Measurements from ENCODE around the gene SF1. TPM values are rescaled to one million over a fixed set of nuclear protein-coding genes. Genes with fewer than 3 reads are reported as not detected.

The SF1 gene
- total RNA-seq, 2 donors from 2014 or later, result 150 to 470 TPM

DNA sequence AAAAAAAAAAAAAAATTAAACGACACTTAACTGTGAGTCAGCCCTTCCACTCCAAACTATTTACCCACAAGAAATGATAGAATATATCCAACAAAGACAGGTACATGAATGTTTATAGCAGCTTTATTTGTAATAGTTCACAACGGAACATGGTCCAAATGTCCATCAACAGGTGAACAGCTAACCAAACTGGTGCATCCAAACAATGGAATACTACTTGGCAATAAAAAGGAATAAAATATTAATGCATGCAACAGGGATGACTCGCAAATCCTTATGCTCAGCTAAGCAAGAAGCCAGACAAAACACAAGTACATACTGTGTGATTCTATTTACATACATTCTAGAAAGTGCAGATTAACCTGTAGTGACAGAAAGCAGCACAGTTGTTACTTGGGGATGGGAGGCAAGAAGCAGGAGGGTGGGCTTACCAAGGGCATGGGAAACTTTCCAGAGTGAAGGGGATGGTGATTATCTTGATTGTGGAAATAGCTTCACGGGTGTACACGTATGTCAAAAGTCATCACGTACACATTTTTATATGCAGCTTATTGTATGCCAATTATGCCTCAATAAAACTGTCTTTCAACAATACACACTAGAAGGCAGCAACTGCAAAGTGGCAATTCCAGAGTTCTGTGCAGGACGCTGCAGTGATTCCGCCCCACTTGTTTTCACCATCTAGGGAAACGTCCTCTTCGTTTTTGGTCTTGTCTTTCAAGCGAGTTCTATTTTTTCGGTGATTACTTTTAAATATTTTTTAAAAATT lies 6.7 kb upstream of the SF1 start:
- DNase-seq (no peak), ATAC-seq (no peak)
- Histone ChIP-seq H3K9me3 (no peaks in the 10 kb centered on the region), H3K27me3 (no peaks in the 10 kb centered on the region), H3K4me1 (peaks cover 5% of the 10 kb centered on the region), H3K27ac (no peak overlapping the region), H3K36me3 (replicated peaks in 1 of 2; ENCODE audit: insufficient read depth in 1 of 2, low read depth in 2 of 2) (no peaks in the 10 kb centered on the region), H3K4me3 (no peak overlapping the region)
- 82 to 85% methylated on average over 12 of the region's 12 CpGs for WGBS, 2 donors
- TF ChIP-seq, protein P1, sequence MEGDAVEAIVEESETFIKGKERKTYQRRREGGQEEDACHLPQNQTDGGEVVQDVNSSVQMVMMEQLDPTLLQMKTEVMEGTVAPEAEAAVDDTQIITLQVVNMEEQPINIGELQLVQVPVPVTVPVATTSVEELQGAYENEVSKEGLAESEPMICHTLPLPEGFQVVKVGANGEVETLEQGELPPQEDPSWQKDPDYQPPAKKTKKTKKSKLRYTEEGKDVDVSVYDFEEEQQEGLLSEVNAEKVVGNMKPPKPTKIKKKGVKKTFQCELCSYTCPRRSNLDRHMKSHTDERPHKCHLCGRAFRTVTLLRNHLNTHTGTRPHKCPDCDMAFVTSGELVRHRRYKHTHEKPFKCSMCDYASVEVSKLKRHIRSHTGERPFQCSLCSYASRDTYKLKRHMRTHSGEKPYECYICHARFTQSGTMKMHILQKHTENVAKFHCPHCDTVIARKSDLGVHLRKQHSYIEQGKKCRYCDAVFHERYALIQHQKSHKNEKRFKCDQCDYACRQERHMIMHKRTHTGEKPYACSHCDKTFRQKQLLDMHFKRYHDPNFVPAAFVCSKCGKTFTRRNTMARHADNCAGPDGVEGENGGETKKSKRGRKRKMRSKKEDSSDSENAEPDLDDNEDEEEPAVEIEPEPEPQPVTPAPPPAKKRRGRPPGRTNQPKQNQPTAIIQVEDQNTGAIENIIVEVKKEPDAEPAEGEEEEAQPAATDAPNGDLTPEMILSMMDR (IDR thresholded peaks at IDR 0.05), result no peak
- TF ChIP-seq POLR2A (IDR thresholded peaks at IDR 0.05), result no peak
- intact Hi-C loops (cut with DNase I), result no loop called here

DNA sequence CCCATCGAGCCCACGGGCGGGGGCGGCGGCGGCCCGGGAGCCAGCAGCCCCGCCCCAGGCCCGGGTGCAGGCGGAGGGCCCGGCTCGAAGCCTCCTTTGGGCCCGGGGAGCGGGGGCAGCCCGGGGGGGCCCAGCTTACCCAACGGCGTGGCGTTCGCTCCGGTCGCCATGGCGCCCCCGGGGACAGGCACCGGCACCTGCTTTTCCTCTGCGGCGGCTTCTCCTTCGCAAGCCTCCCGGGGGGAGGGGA lies 194 bp downstream of the SF1 start:
- Histone ChIP-seq H3K27ac (peak overlapping the region; percentile 96 to 100 (median 98)), H3K27me3 (no peaks in the 10 kb centered on the region), H3K9me3 (no peaks in the 10 kb centered on the region), H3K4me3 (peak overlapping the region; percentile 80 to 91), H3K4me1 (peaks cover 39% of the 10 kb centered on the region), H3K36me3 (replicated peaks in 1 of 2; ENCODE audit: insufficient read depth in 1 of 2, low read depth in 2 of 2) (peaks cover 10 to 14% of the 10 kb centered on the region in 2 donors)
- ATAC-seq (peak; percentile 0), DNase-seq (no peak)
- no peak for TF ChIP-seq POLR2A (IDR thresholded peaks at IDR 0.05)
- TF ChIP-seq, protein P1 (IDR thresholded peaks at IDR 0.05), result no peak
- intact Hi-C loops (cut with DNase I), result no loop called here
- WGBS, 2 donors, result 0% methylated on average over 11 of the region's 28 CpGs; no CpG with 5 or more reads in 1 of the 2 donors

DNA sequence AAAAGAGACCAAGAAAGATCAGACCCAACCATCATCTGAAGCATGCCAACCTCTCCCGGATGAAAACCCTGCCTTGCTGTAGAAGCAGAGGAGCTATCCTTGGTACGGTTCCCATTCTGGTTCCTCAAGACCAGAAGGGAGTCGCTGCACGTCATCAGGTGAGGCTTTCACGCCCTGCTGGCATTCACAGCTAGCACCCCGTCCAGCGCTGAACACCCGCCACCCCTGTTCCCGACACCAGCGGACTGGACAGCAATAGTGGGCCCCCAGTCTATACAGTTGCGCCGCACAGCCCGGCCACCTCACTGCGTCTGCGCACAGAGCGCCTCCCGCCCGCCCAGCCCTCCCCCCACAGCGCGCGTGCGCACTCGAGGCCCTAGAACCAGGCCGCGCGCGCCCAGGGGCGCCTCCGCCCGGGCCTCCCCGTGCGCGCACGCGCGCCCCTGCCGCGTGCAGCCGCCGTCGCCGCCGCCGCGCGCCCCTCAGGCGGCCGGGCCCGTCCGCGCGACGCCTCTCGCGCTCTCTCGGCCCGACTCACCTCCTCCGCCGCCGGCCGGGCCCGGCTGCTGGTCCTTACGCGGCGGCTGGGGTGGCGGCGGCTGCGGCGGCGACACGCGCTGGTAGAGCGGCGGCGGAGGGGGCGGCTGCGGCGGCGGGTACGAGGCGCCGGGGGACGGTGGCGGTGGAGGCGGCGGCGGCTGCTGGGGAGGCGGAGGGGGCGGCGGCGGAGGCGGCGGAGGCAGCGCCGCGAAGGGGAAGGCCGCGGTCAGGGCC lies 706 bp downstream of the SF1 start:
- TF ChIP-seq, protein P1 (IDR thresholded peaks at IDR 0.05), result no peak
- TF ChIP-seq POLR2A (IDR thresholded peaks at IDR 0.05), result peak in 2 of 3 donors; percentile 40
- no peaks in the 10 kb centered on the region for H3K27me3 ChIP-seq
- no peaks in the 10 kb centered on the region for H3K9me3 ChIP-seq
- WGBS, 2 donors, result 0% methylated on average over 1 to 60 of the region's 98 CpGs
- H3K27ac ChIP-seq, result peak overlapping the region; percentile 96 to 100 (median 98)
- intact Hi-C loops (cut with DNase I), result no loop called here
- DNase-seq (peak; percentile 83 to 87 (median 86)), ATAC-seq (peak; percentile 57)
- H3K36me3 ChIP-seq (replicated peaks in 1 of 2; ENCODE audit: insufficient read depth in 1 of 2, low read depth in 2 of 2), result peaks cover 14 to 15% of the 10 kb centered on the region in 2 donors
- peak overlapping the region; percentile 62 to 91 for H3K4me3 ChIP-seq
- peaks cover 42% of the 10 kb centered on the region for H3K4me1 ChIP-seq

DNA sequence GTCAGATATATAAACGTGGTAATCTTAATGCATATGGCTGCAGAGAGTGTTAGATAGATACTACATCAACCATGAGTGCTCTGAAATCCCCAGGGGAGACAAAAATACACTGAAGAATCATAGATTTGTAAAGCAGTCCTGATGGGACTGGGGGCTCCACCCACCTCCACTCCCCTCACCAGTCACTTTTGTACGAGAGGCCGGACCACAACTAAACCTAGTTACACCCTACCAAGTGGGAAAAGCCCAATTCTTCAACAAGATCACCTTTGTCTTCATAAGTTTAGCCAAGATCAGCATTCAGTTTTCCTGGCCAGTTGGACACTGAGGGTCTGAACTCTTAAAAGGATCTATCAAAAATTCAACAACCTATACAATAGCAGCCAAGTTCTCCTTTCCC lies 1.5 kb downstream of the SF1 start:
- peaks cover 49% of the 10 kb centered on the region for H3K4me1 ChIP-seq
- H3K36me3 ChIP-seq (replicated peaks in 1 of 2; ENCODE audit: insufficient read depth in 1 of 2, low read depth in 2 of 2), result peaks cover 14 to 15% of the 10 kb centered on the region in 2 donors

More for the DNA sequence above, 1.5 kb downstream of the SF1 start:
- Histone ChIP-seq H3K27ac (peak overlapping the region in 2 of 4 donors; percentile 98 to 100), H3K4me3 (peak overlapping the region in 1 of 2 donors; percentile 62), H3K9me3 (no peaks in the 10 kb centered on the region), H3K27me3 (no peaks in the 10 kb centered on the region)
- ATAC-seq (no peak), DNase-seq (peak in 1 of 4 donors; percentile 3)
- intact Hi-C loops (cut with DNase I), result no loop called here
- no peak for TF ChIP-seq POLR2A (IDR thresholded peaks at IDR 0.05)
- TF ChIP-seq, protein P1 (IDR thresholded peaks at IDR 0.05), result no peak
- 9 to 11% methylated on average over 3 of the region's 3 CpGs for WGBS, 2 donors
